OCI-LY3 (cell line): ENCODE measurements around the gene CCL11.

Experiments
- H2AFZ ChIP-seq: fragments of 200-600, 300-600 bp; shearing (Covaris generic); 2 replicates; pipeline ENCODE4 v1.6.0; 2014; ENCODE audit warnings: antibody characterized with exemption, low read depth, low read length
- H3K27ac ChIP-seq: fragments of 200-600, 300-600 bp; sonication (generic); 2 replicates; pipeline ENCODE4 v1.5.1; 2014; ENCODE audit warnings: mild to moderate bottlenecking, low read length, moderate library complexity, mixed read lengths
- H3K27me3 ChIP-seq: fragments of 200-600, 300-600 bp; sonication (generic); 2 replicates; pipeline ENCODE4 v1.6.1; 2014; ENCODE audit warnings: low read depth, low read length, mixed read lengths
- H3K36me3 ChIP-seq: fragments of 200-600, 300-600 bp; sonication (generic); replicated peaks from 2 replicates; pipeline ENCODE3; 2014; ENCODE audit warnings: low read depth, low read length, mixed read lengths
- H3K4me1 ChIP-seq: fragments of 300-600, 200-600 bp; sonication (generic); 2 replicates; pipeline ENCODE4 v1.6.1; 2014; ENCODE audit warnings: low read length, mixed read lengths
- H3K4me2 ChIP-seq: fragments of 200-600, 300-600 bp; sonication (generic); 2 replicates; pipeline ENCODE4 v1.6.1; 2014; ENCODE audit warnings: low read length, mixed read lengths
- H3K4me3 ChIP-seq: fragments of 300-600, 200-600 bp; sonication (generic); 2 replicates; pipeline ENCODE4 v1.5.1; 2014; ENCODE audit warnings: antibody characterized with exemption, mild to moderate bottlenecking, low read length, moderate library complexity
- H3K79me2 ChIP-seq: fragments of 300-600, 200-600 bp; shearing (Covaris generic); 2 replicates; pipeline ENCODE4 v1.6.1; 2014; ENCODE audit warnings: mild to moderate bottlenecking, low read length, mixed read lengths
- H3K9ac ChIP-seq: fragments of 300-600, 200-600 bp; shearing (Covaris generic); 2 replicates; pipeline ENCODE4 v1.6.0; 2014; ENCODE audit warnings: mild to moderate bottlenecking, low read length, moderate library complexity
- H3K9me3 ChIP-seq: fragments of 200-600, 300-600 bp; shearing (Covaris generic); 2 replicates; pipeline ENCODE4 v1.6.1; 2014; ENCODE audit warnings: low read length, mixed read lengths; ENCODE audit not compliant: insufficient read depth
- H4K20me1 ChIP-seq: fragments of 200-600, 300-600 bp; sonication (generic); 2 replicates; pipeline ENCODE4 v1.6.1; 2016; ENCODE audit warnings: low read length, mixed read lengths; ENCODE audit not compliant: insufficient read depth
- EZH2phosphoT487 ChIP-seq: fragments of 200-600 bp; shearing (Covaris generic); IDR thresholded peaks from 2 replicates; pipeline ENCODE4 v1.6.1; 2018; ENCODE audit warnings: antibody characterized with exemption, mixed run types, low read depth
- TF ChIP-seq, protein P1 (sequence below): fragments of 200-600, 300-600 bp; sonication (generic); IDR thresholded peaks from 2 replicates; pipeline ENCODE4 v1.5.1; 2014; ENCODE audit warnings: antibody characterized with exemption, low read length, low read depth

The CCL11 gene

DNA sequence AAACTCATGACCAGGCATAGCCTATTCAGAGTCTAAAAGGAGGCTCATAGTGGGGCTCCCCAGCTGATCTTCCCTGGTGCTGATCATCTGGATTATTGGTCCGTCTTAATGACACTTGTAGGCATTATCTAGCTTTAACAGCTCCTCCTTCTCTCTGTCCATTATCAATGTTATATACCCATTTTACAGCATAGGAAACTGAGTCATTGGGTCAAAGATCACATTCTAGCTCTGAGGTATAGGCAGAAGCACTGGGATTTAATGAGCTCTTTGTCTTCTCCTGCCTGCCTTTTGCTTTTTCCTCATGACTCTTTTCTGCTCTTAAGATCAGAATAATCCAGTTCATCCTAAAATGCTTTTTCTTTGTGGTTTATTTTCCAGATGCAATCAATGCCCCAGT, 29.7 kb upstream of the CCL11 start:
- TF ChIP-seq, protein P1, sequence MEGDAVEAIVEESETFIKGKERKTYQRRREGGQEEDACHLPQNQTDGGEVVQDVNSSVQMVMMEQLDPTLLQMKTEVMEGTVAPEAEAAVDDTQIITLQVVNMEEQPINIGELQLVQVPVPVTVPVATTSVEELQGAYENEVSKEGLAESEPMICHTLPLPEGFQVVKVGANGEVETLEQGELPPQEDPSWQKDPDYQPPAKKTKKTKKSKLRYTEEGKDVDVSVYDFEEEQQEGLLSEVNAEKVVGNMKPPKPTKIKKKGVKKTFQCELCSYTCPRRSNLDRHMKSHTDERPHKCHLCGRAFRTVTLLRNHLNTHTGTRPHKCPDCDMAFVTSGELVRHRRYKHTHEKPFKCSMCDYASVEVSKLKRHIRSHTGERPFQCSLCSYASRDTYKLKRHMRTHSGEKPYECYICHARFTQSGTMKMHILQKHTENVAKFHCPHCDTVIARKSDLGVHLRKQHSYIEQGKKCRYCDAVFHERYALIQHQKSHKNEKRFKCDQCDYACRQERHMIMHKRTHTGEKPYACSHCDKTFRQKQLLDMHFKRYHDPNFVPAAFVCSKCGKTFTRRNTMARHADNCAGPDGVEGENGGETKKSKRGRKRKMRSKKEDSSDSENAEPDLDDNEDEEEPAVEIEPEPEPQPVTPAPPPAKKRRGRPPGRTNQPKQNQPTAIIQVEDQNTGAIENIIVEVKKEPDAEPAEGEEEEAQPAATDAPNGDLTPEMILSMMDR, result no peak
- TF ChIP-seq EZH2phosphoT487, result no peak
- Histone ChIP-seq H2AFZ (no peak overlapping the region), H3K79me2 (no peaks in the 10 kb centered on the region), H3K27me3 (peaks cover 87% of the 10 kb centered on the region), H3K9me3 (no peaks in the 10 kb centered on the region), H4K20me1 (peaks cover 12% of the 10 kb centered on the region; the same call in 1 of the 2 replicates), H3K9ac (no peak overlapping the region), H3K4me3 (no peak overlapping the region), H3K36me3 (no peaks in the 10 kb centered on the region), H3K4me1 (peaks cover 9% of the 10 kb centered on the region; the same call in 1 of the 2 replicates), H3K27ac (no peak overlapping the region), H3K4me2 (no peak overlapping the region)

- Histone ChIP-seq H3K79me2 (no peaks in the 10 kb centered on the region), H3K4me3 (no peak overlapping the region), H3K4me1 (peaks cover 9% of the 10 kb centered on the region; the same call in 1 of the 2 replicates), H3K4me2 (no peak overlapping the region), H3K36me3 (no peaks in the 10 kb centered on the region), H3K27ac (no peak overlapping the region), H3K9ac (no peak overlapping the region), H3K9me3 (no peaks in the 10 kb centered on the region), H4K20me1 (peaks cover 12% of the 10 kb centered on the region; the same call in 1 of the 2 replicates), H3K27me3 (peaks cover 83% of the 10 kb centered on the region), H2AFZ (no peak overlapping the region)
- no peak for TF ChIP-seq EZH2phosphoT487
- TF ChIP-seq, protein P1, result no peak
Measured at GRCh38 chr17:34257299-34257985, 28.1 kb upstream of the CCL11 start.

GRCh38 chr17:34257986-34258326, 27.6 kb upstream of the CCL11 start:
- Histone ChIP-seq H3K27me3 (peaks cover 78% of the 10 kb centered on the region), H3K4me1 (peaks cover 9% of the 10 kb centered on the region; the same call in 1 of the 2 replicates), H2AFZ (no peak overlapping the region), H4K20me1 (peaks cover 12% of the 10 kb centered on the region; the same call in 1 of the 2 replicates), H3K36me3 (no peaks in the 10 kb centered on the region), H3K9ac (no peak overlapping the region), H3K4me3 (no peak overlapping the region), H3K27ac (no peak overlapping the region), H3K9me3 (no peaks in the 10 kb centered on the region), H3K4me2 (no peak overlapping the region), H3K79me2 (no peaks in the 10 kb centered on the region)
- TF ChIP-seq, protein P1, result no peak
- TF ChIP-seq EZH2phosphoT487, result no peak

DNA sequence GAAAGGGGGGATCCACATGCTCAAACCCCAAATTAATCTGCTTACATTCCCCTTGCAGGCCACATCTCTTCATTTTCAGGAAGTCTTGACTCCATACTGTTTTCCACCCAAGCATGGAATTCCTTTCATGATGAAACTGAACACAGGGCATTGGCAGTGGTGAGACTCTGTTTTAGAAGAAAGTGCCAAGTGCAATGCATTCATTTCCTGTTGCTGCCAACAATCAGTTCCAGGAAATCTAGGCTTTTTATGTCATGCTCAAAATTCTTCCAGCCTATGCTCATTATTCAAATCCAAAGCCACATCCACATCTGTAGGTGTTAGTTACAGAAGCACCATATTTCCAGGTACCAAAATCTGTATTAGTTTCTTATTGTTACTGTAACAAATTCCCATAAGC, 26.4 kb upstream of the CCL11 start:
- Histone ChIP-seq H3K4me2 (no peak overlapping the region), H3K36me3 (no peaks in the 10 kb centered on the region), H3K9ac (no peak overlapping the region), H4K20me1 (peaks cover 6% of the 10 kb centered on the region; the same call in 1 of the 2 replicates), H3K27ac (no peak overlapping the region), H3K27me3 (peaks cover 66% of the 10 kb centered on the region), H3K79me2 (no peaks in the 10 kb centered on the region), H2AFZ (no peak overlapping the region), H3K4me1 (peaks cover 9% of the 10 kb centered on the region; the same call in 1 of the 2 replicates), H3K4me3 (no peak overlapping the region), H3K9me3 (no peaks in the 10 kb centered on the region)
- TF ChIP-seq EZH2phosphoT487, result no peak
